GM12865 (cell line): ENCODE results near the gene MRPL4.

Source experiments
- DNase-seq: peaks from one replicate; pipeline ENCODE4 v3.0.0; 2010; ENCODE audit warnings: low read depth
- H3K4me3 ChIP-seq: 2 replicates; pipeline ENCODE4 v1.5.1; 2011; ENCODE audit warnings: mild to moderate bottlenecking, low read depth, low read length, control low read depth
- CTCF ChIP-seq: IDR thresholded peaks from 2 replicates; pipeline ENCODE4 v1.5.1; 2011; ENCODE audit warnings: low read length, control low read depth, low read depth, inconsistent platforms; ENCODE audit not compliant: insufficient read depth; ENCODE audit errors: missing control alignments

MRPL4 gene

GRCh38 chr19:10289167-10289835 is 37.3 kb downstream of the MRPL4 start:
- TF ChIP-seq CTCF = no peak
- DNase-seq = peak; percentile 91
- peak overlapping the region; percentile 75 for H3K4me3 ChIP-seq

DNA sequence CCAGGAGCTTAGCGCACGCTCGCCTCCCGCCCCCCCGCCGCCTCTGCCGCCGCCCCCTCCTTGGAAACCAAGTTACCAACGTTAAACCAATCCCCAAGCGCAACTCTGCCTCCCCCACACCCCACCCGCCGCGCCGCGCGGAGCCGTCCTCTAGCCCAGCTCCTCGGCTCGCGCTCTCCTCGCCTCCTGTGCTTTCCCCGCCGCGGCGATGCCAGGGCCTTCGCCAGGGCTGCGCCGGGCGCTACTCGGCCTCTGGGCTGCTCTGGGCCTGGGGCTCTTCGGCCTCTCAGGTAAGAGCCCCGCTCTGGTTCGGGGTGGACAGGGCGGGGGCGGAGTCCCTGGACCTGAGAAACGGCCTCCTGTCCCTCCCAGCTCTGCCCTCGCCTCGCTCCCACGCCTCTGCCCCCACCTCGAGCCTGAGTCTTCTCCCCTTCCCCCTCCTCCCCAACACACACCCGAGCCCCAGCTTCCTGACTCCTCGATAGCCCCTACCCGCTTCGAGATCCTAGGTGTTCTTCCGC is 37.9 kb downstream of the MRPL4 start, which contains the start of gene ICAM5:
Gene ICAM5, plus strand, starts transcription at position 117 of the 521 bp plus-strand sequence. Its CDS starts 92 bp downstream, at position 209.
- H3K4me3 ChIP-seq = peak within 1 kb of the TSS; percentile 75

GRCh38 chr19:10290357-10290875 is 38.4 kb downstream of the MRPL4 start:
- DNase-seq = no peak
- H3K4me3 ChIP-seq = peak overlapping the region; percentile 75
- TF ChIP-seq CTCF = no peak

More for the DNA sequence above, 37.9 kb downstream of the MRPL4 start, which contains the start of gene ICAM5:
- TF ChIP-seq CTCF = no peak
- DNase-seq = peak; percentile 54

GRCh38 chr19:10290876-10291553 is 39.0 kb downstream of the MRPL4 start:
- peak overlapping the region; percentile 75 for H3K4me3 ChIP-seq
- DNase-seq = peak; percentile 69
- TF ChIP-seq CTCF = no peak

GRCh38 chr19:10291554-10292205 is 39.7 kb downstream of the MRPL4 start:
- peak overlapping the region; percentile 75 for H3K4me3 ChIP-seq
- no peak for TF ChIP-seq CTCF
- no peak for DNase-seq

DNA sequence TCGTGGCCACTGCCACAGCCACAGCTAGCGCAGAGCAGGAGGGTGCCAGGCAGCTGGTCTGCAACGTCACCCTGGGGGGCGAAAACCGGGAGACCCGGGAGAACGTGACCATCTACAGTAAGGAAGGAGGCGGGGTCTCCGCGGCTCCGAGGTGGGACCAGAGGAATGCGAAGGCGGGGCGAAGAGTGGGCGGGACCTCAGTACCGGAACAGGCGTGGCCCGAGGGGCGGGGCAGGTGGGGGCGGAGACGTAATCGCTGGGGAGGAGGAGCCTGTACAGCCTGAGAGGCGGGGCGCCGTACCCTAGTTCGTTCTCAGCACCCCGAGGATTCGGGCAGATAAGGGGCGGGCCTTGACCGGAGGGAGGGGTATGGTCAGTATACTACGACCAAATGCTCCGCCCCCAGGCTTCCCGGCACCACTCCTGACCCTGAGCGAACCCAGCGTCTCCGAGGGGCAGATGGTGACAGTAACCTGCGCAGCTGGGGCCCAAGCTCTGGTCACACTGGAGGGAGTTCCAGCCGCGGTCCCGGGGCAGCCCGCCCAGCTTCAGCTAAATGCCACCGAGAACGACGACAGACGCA is 40.3 kb downstream of the MRPL4 start:
- no peak for TF ChIP-seq CTCF
- H3K4me3 ChIP-seq = peak overlapping the region; percentile 75
- DNase-seq = peak; percentile 95
